H1 (cell line): ENCODE results near the gene PMM1. TPM values are rescaled to one million over a fixed set of nuclear protein-coding genes. Genes with fewer than 3 reads are reported as not detected.

Source experiments
- BCL11A ChIP-seq, 2 experiments: IDR thresholded peaks; one replicate each; pipeline ENCODE4 v1.6.1; 2011; ENCODE audit warnings: low read depth in 2 of 2, low read length in 2 of 2, mild to moderate bottlenecking in 2 of 2
- CEBPB ChIP-seq: IDR thresholded peaks from 2 replicates; pipeline ENCODE4 v1.6.1; 2012; ENCODE audit warnings: low read depth, low read length
- CTBP2 ChIP-seq: IDR thresholded peaks from 2 replicates; pipeline ENCODE4 v1.7.0; 2011; ENCODE audit warnings: borderline replicate concordance, mild to moderate bottlenecking, moderate library complexity, mixed read lengths, low read length; ENCODE audit not compliant: insufficient read depth, insufficient read length
- EGR1 ChIP-seq: IDR thresholded peaks from 2 replicates; pipeline ENCODE4 v1.6.1; 2011; ENCODE audit warnings: low read depth, low read length, borderline replicate concordance
- KDM1A ChIP-seq: fragments of 200-600, 300-600 bp; sonication (generic); IDR thresholded peaks from 2 replicates; pipeline ENCODE4 v1.7.1; 2016; ENCODE audit warnings: mild to moderate bottlenecking, low read length, borderline replicate concordance
- KDM4A ChIP-seq: IDR thresholded peaks from one replicate; pipeline ENCODE4 v1.7.1; 2012; ENCODE audit warnings: low read depth, mild to moderate bottlenecking, moderate library complexity, low read length, inconsistent platforms; ENCODE audit not compliant: severe bottlenecking
- NANOG ChIP-seq: IDR thresholded peaks from 2 replicates; pipeline ENCODE4 v1.6.1; 2011; ENCODE audit warnings: low read length, low read depth, mild to moderate bottlenecking, inconsistent platforms; ENCODE audit not compliant: insufficient read depth, poor library complexity, severe bottlenecking
- POLR2AphosphoS5 ChIP-seq: IDR thresholded peaks from 2 replicates; pipeline ENCODE4 v1.6.1; 2011; ENCODE audit warnings: low read depth, low read length
- RAD21 ChIP-seq, 2 experiments: IDR thresholded peaks in 1 of 2; conservative IDR thresholded peaks in 1 of 2; 2 replicates each; pipeline ENCODE4 v1.6.1; 2011; ENCODE audit warnings: low read depth in 2 of 2, low read length in 2 of 2, improper control_type of control experiment in 1 of 2, inconsistent platforms in 1 of 2, mild to moderate bottlenecking in 1 of 2, moderate library complexity in 1 of 2
- RXRA ChIP-seq: IDR thresholded peaks from 2 replicates; pipeline ENCODE4 v1.6.1; 2011; ENCODE audit warnings: low read depth, mild to moderate bottlenecking, low read length, moderate library complexity; ENCODE audit not compliant: insufficient read depth
- SP4 ChIP-seq: IDR thresholded peaks from 2 replicates; pipeline ENCODE4 v1.6.1; 2012; ENCODE audit warnings: low read length, inconsistent platforms
- TBP ChIP-seq: IDR thresholded peaks from 2 replicates; pipeline ENCODE4 v1.6.1; 2011; ENCODE audit warnings: low read depth, low read length, improper control_type of control experiment
- TEAD4 ChIP-seq: IDR thresholded peaks from 2 replicates; pipeline ENCODE4 v1.6.1; 2012; ENCODE audit warnings: low read depth, low read length, inconsistent platforms, mixed read lengths
- polyA plus RNA-seq, 7 experiments: library from polyadenylated mRNA; depleted of rRNA in 3 of 7; stranded (reverse) in 5 of 7; unstranded in 2 of 7; fragments of >200 nt in 5 of 7; fragments of 200-250 nt in 2 of 7; gene quantifications; 1 replicate in 5 of 7; 2 replicates in 1 of 7; 4 replicates in 1 of 7; pipeline versions ENCODE4 v1.2.1 to v1.2.3, GENCODE V29; 2011 to 2013; ENCODE audit warnings: missing spikeins in 2 of 7, mixed read lengths in 2 of 7
- total RNA-seq: library from RNA; stranded (reverse); fragmentation: NEBNext Ultra II Directional; extraction: Animal tissue kit (Norgen Biotek cat#: 25700); gene quantifications from 2 replicates; pipeline ENCODE4 v1.2.1, GENCODE V29; 2021
- TF ChIP-seq, protein P1 (sequence below), 3 experiments: IDR thresholded peaks; 1 replicate in 2 of 3; 2 replicates in 1 of 3; pipeline versions ENCODE4 v1.5.1 to v1.6.1; 2011; ENCODE audit warnings: low read length in 3 of 3, mild to moderate bottlenecking in 3 of 3, inconsistent platforms in 2 of 3, low read depth in 1 of 3, moderate library complexity in 1 of 3; ENCODE audit not compliant: insufficient read depth in 1 of 3; ENCODE audit errors: control extremely low read depth in 1 of 3

Gene PMM1
- total and polyA plus RNA-seq, 2 of the 8 experiments (the other 6 are each of a cell fraction or from before 2014, with no cell fraction given), result 11.3 to 20.0 TPM

DNA sequence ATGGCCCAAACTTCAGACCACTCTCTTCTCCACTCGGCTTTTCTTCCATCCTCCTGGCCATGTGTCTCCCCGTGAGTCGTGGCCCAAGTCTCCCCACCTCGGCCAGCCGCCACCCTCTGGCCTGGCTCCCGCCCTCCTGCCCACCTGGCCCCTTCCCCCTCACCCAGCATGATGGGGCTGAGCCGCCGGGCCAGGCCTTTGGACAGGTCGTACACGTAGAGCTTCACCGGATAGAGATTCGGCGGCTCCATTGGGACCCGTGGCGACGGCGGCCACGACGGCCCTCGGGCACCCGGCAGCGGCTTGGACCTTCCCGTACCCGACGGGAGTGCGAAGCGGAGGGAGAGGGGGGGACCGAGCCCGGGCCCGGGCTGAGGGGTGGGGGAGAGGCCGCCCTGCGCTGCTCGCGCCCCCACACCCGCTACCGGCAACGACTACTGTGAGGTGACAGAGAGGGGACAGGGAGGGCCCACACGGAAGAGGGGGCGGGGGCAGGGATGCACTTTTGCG lies 31.0 kb upstream of the PMM1 start, which contains the start of gene DESI1 (continued):
- TF ChIP-seq TEAD4 (no peak), RAD21 (IDR thresholded peaks at IDR 0.05 in 1 of 2, conservative IDR thresholded peaks at IDR 0.05 in 1 of 2; ENCODE audit: low read depth in 2 of 2, low read length in 2 of 2) (no peak), RXRA (no peak), CTBP2 (no peak), KDM1A (no peak), KDM4A (no peak), SP4 (no peak), BCL11A (IDR thresholded peaks at IDR 0.05; ENCODE audit: low read depth in 2 of 2, low read length in 2 of 2) (no peak), CEBPB (no peak), TBP (no peak), EGR1 (peak; percentile 43; the same call in 1 of the 2 replicates), POLR2AphosphoS5 (peak; percentile 8; the same call in 1 of the 2 replicates), NANOG (no peak)
- TF ChIP-seq, protein P1, sequence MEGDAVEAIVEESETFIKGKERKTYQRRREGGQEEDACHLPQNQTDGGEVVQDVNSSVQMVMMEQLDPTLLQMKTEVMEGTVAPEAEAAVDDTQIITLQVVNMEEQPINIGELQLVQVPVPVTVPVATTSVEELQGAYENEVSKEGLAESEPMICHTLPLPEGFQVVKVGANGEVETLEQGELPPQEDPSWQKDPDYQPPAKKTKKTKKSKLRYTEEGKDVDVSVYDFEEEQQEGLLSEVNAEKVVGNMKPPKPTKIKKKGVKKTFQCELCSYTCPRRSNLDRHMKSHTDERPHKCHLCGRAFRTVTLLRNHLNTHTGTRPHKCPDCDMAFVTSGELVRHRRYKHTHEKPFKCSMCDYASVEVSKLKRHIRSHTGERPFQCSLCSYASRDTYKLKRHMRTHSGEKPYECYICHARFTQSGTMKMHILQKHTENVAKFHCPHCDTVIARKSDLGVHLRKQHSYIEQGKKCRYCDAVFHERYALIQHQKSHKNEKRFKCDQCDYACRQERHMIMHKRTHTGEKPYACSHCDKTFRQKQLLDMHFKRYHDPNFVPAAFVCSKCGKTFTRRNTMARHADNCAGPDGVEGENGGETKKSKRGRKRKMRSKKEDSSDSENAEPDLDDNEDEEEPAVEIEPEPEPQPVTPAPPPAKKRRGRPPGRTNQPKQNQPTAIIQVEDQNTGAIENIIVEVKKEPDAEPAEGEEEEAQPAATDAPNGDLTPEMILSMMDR (IDR thresholded peaks at IDR 0.05; ENCODE audit: control extremely low read depth in 1 of 3, insufficient read depth in 1 of 3, low read depth in 1 of 3, low read length in 3 of 3), result no peak
